ENCODE measurements around the gene SRSF2. TPM values are rescaled to one million over a fixed set of nuclear protein-coding genes. Genes with fewer than 3 reads are reported as not detected.

Gene SRSF2
- total RNA-seq, 4 donors from 2014 or later: 185 to 403 (median 242) TPM

DNA sequence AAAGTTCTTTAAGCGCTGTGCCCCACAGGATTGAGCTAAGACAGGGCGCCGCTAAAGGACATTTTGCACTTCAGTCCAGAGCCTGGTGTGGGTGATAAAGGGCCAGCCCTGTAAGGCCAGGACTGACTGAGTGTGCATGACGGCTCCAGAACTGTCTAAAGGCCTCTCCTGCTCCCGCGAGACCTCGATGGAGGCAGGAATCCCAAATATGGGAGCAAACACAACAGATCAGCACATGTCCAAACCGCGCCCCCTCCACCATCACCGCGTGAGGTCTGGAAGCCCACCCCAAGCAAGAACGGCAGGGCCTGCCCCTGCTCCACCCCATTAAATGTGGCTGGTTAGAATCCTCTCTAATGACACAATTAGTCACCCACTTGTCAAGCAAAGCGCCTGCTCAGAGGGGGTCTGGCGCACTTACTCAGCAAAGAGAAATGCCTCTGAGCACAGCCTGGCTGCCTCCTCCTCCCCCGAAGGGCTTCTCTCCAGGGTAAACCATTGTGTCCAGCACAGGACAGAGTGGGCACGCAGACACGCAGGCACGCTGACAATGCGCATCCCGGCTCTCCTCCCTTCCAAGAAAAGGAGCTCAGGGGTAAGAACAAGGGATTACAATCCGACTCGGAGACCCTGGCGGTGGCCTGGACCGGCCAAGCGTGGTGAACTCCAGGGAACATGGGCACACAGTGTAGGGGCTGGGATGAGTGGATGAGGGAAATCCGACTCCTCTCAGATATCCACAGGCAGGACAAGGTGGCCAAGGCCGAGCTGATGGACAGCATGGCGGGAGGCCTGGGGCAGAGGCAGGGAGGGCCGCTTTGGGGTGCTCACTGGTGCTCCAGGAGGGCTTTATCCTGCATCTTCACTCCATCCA lies 27.8 kb downstream of the SRSF2 start:
- Histone ChIP-seq H3K27me3 (no peaks in the 10 kb centered on the region), H3K4me3 (peak overlapping the region; percentile 49 to 78 (median 62)), H3K4me1 (peaks cover 0 to 18% (median 3%) of the 10 kb centered on the region in 4 donors), H3K9me3 (no peaks in the 10 kb centered on the region), H3K36me3 (peaks cover 0 to 15% (median 0%) of the 10 kb centered on the region in 3 donors), H3K27ac (peak overlapping the region; percentile 72 to 89 (median 80))
- TF ChIP-seq POLR2A (IDR thresholded peaks at IDR 0.05): no peak
- TF ChIP-seq, protein P1, sequence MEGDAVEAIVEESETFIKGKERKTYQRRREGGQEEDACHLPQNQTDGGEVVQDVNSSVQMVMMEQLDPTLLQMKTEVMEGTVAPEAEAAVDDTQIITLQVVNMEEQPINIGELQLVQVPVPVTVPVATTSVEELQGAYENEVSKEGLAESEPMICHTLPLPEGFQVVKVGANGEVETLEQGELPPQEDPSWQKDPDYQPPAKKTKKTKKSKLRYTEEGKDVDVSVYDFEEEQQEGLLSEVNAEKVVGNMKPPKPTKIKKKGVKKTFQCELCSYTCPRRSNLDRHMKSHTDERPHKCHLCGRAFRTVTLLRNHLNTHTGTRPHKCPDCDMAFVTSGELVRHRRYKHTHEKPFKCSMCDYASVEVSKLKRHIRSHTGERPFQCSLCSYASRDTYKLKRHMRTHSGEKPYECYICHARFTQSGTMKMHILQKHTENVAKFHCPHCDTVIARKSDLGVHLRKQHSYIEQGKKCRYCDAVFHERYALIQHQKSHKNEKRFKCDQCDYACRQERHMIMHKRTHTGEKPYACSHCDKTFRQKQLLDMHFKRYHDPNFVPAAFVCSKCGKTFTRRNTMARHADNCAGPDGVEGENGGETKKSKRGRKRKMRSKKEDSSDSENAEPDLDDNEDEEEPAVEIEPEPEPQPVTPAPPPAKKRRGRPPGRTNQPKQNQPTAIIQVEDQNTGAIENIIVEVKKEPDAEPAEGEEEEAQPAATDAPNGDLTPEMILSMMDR (IDR thresholded peaks at IDR 0.05): no peak
- peak in 2 of 3 donors; percentile 35 to 72 for DNase-seq

DNA sequence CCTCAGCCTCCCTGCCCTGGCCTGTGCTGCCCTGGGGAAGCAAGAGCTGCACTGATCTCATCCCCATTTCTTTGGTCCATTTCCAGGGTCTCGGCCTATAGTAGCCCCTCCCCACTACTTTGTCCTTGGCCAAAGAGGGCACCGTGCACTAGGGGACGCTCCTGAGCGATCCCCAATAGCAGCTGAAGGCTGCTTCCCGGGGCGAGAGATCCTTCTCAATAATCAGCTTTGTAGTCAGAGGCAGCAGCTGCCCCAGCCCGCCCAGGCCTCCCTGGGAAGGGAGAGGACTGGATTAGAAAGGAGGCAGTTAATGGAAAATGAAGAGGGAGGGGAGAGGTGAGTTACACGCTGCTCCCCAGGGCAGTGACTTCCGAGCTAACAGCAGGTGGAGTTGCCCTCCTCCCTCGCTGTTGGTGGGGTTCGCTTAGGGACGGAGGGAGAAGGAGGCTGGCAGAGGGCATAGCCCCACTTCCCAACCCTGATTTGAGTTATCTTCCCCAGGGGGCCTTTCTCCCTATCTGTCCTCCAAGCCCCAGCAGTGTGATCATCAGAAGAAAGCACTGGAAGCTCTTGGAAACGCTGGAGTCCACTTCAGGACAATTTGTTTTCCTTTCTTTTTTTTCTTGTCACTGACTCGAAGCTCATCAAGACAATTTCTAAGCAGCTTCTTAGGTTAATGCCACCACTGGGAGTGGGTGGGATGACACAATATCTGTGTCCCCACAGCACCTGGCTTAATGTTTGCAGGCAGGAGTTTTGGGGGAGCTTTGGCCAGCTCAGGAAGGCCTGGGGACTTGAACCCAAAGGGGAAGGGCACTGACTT lies 28.9 kb downstream of the SRSF2 start:
- Histone ChIP-seq H3K27ac (peak overlapping the region; percentile 36 to 89 (median 80)), H3K9me3 (no peaks in the 10 kb centered on the region), H3K4me1 (peaks cover 0 to 18% (median 3%) of the 10 kb centered on the region in 4 donors), H3K36me3 (peaks cover 0 to 5% (median 0%) of the 10 kb centered on the region in 3 donors), H3K4me3 (peak overlapping the region in 2 of 4 donors; percentile 16 to 78), H3K27me3 (no peaks in the 10 kb centered on the region)
- no peak for DNase-seq
- TF ChIP-seq, protein P1 (IDR thresholded peaks at IDR 0.05): no peak
- no peak for TF ChIP-seq POLR2A (IDR thresholded peaks at IDR 0.05)

DNA sequence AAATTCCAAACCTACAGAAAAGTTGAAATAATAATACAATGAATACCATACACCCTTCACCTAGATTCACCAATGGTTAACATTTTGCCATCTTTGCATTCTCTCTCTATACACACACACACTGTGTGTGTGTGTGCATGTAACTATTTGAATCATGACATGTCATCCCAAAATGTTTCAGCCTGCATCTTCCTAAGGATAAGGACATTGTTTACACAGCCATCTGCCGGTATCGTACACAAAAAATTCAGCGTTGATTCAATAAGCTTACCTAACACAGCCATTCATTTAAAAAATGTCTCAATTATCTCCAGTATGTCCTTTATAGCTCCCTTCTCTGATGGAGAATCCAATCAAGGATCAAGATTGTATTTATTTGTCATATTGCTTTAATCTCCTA lies 30.3 kb downstream of the SRSF2 start:
- no peak for DNase-seq
- Histone ChIP-seq H3K9me3 (no peaks in the 10 kb centered on the region), H3K27me3 (no peaks in the 10 kb centered on the region), H3K4me3 (no peak overlapping the region), H3K36me3 (no peaks in the 10 kb centered on the region), H3K27ac (no peak overlapping the region), H3K4me1 (peaks cover 0 to 18% (median 3%) of the 10 kb centered on the region in 4 donors)
- no peak for TF ChIP-seq POLR2A (IDR thresholded peaks at IDR 0.05)
- TF ChIP-seq, protein P1 (IDR thresholded peaks at IDR 0.05): no peak

DNA sequence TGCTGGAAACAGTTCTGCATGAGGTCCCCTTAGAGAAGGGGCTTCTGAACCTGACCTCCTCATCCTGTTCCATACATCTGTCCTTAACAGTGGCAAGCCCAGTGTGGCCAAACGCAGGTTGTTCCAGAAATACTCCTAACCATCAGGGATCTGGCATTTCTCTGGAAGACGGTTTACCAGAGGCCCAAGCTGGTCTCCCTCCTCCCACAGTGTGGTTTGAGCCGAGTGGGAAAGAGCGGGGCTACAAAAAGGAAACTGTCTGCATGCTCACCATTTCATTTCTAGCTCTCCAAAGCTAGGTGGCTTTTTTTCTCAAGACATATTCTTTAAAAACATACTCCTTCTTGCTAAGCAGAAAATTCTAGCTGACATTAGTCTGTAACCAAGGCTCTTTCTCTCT lies 32.3 kb downstream of the SRSF2 start:
- H3K27ac ChIP-seq: no peak overlapping the region
- H3K4me3 ChIP-seq: no peak overlapping the region
- no peaks in the 10 kb centered on the region for H3K9me3 ChIP-seq
- H3K36me3 ChIP-seq: no peaks in the 10 kb centered on the region
- TF ChIP-seq, protein P1 (IDR thresholded peaks at IDR 0.05): no peak
- no peaks in the 10 kb centered on the region for H3K27me3 ChIP-seq
- peaks cover 0 to 17% (median 0%) of the 10 kb centered on the region in 4 donors for H3K4me1 ChIP-seq
- DNase-seq: no peak

DNA sequence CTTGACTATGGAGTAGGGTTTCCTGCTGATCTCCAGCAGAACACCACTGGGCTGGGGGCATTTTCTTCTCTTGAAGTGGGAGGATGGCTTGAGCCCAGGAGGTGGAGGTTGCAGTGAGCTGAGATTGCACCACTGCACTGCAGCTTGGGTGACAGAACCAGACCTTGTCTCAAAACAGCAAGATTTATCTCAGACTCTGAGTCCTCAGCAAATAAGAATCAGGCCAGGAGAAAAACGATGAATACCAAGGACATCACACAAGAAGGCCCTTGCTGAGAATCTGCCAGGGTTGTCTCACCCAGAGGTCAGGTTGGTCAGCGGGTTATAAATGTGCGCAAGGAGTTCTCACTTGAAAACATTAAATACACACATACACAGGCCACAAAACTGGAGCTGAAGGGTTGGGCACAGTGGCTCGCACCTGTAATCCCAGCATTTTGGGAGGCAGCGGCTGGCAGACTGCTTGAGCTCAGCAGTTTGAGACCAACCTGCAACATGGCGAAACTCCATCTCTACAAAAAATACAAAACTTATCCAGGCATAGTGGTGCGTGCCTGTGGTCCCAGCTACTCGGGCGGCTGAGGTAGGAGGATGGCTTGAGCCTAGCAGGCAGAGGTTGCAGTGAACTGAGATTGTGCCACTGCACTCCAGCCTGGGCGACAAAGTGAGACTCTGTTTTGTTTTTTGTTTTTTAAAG lies 34.0 kb downstream of the SRSF2 start:
- Histone ChIP-seq H3K9me3 (no peaks in the 10 kb centered on the region), H3K4me1 (peaks cover 0 to 18% (median 0%) of the 10 kb centered on the region in 4 donors), H3K27ac (no peak overlapping the region), H3K36me3 (no peaks in the 10 kb centered on the region), H3K27me3 (no peaks in the 10 kb centered on the region), H3K4me3 (no peak overlapping the region)
- no peak for DNase-seq
- TF ChIP-seq, protein P1 (IDR thresholded peaks at IDR 0.05): no peak
- no peak for TF ChIP-seq POLR2A (IDR thresholded peaks at IDR 0.05)

All from Peyer's patch (tissue), 4 donors.